Measurements from ENCODE around the gene G0S2.

G0S2 gene

GRCh38 chr1:209628618-209629299, 46.5 kb upstream of the G0S2 start:
- CTCF ChIA-PET = interaction anchor here (0.8 to 10.3 kb wide), 9 partner anchors 13 to 59 kb away, joined by 3 to 144 read pairs (median 3); partner anchors contain the start of genes CAMK1G and LAMB3
- POLR2A ChIA-PET = no interaction called here

GRCh38 chr1:209629621-209630382, 45.4 kb upstream of the G0S2 start:
- POLR2A ChIA-PET = no interaction called here
- TF ChIP-seq CTCF (IDR thresholded peaks at IDR 0.05; ENCODE audit: control extremely low read depth, extremely low read depth, low read depth, missing control alignments) = no peak
- no peak for DNase-seq (ENCODE audit: extremely low spot score)
- CTCF ChIA-PET = interaction anchor here (0.8 to 10.3 kb wide), 15 partner anchors 10 to 63 kb away, joined by 3 to 144 read pairs (median 4); partner anchors contain the start of genes CAMK1G and LAMB3

More at GRCh38 chr1:209628618-209629299, 46.5 kb upstream of the G0S2 start:
- DNase-seq (ENCODE audit: extremely low spot score) = no peak
- no peak for TF ChIP-seq CTCF (IDR thresholded peaks at IDR 0.05; ENCODE audit: control extremely low read depth, extremely low read depth, low read depth, missing control alignments)

- DNase-seq (ENCODE audit: extremely low spot score) = no peak
- ChIA-PET POLR2A (no interaction called here), CTCF (interaction anchor here (0.8 to 10.3 kb wide), 17 partner anchors 9 to 127 kb away, joined by 3 to 144 read pairs (median 4); partner anchors contain the start of genes CAMK1G and LAMB3)
- no peak for TF ChIP-seq CTCF (IDR thresholded peaks at IDR 0.05; ENCODE audit: control extremely low read depth, extremely low read depth, low read depth, missing control alignments)
These were observed 44.6 kb upstream of the G0S2 start for GRCh38 chr1:209630383-209631225.

- TF ChIP-seq CTCF (IDR thresholded peaks at IDR 0.05; ENCODE audit: control extremely low read depth, extremely low read depth, low read depth, missing control alignments) = no peak
- DNase-seq (ENCODE audit: extremely low spot score) = peak; percentile 61
- ChIA-PET CTCF (interaction anchor here (1.3 to 2.3 kb wide), 3 partner anchors 9 to 60 kb away, joined by 4 to 7 read pairs (median 5); no protein-coding TSS in a partner anchor), POLR2A (no interaction called here)
These were observed 41.7 kb upstream of the G0S2 start for GRCh38 chr1:209633335-209633997.

GRCh38 chr1:209634005-209634737, 41.0 kb upstream of the G0S2 start:
- ChIA-PET POLR2A (no interaction called here), CTCF (interaction anchor here (0.9 to 2.4 kb wide), 8 partner anchors 10 to 114 kb away, joined by 3 to 7 read pairs (median 4); partner anchors contain the start of gene LAMB3)
- no peak for TF ChIP-seq CTCF (IDR thresholded peaks at IDR 0.05; ENCODE audit: control extremely low read depth, extremely low read depth, low read depth, missing control alignments)
- DNase-seq (ENCODE audit: extremely low spot score) = no peak

Data from GM10248 (cell line).